ENCODE results near the gene CALCR.
"Not testable (repeated sequence)": the region's sequence is repeated elsewhere in the genome, so short reads cannot be mapped to it uniquely, and the experiment has no call there.

The CALCR gene

DNA sequence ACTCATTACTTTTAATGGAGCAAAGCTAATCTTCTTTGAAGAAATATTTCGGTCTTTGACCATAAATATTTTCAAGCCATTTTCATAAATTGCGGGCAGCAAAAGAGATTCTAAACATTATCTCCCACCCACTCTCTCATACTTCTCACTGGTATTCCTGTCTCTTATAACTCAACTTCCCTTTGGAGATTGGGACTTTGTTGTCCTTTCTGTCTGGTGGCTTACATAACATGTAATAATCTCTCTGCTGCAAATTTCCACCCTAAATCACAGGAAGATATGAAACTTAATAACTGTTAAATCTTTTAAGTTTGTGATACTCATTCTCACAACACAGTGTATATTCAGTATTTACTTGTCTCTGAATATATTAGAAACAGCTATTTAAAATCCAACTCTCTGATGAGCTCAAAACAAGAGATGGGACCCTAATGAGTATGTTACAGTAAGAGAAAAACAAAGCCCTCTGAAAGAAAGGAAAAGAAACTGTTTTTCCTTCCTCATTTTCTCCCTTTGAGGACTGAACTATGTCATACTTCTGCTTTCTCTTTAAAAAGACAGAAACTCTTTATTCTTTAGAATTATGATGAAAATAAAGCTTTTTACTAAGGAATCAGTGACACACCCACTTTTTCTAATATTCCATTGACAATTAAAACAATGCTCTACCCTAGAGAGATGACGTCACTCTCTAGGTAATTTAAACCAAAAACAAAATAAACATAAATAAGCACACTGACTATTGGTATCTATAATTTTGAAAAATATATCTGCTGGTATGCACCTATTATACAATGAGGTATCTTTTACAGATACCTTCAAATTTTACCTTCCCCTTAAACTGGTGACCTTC lies 14.7 kb downstream of the CALCR start:
- no peak for DNase-seq

DNA sequence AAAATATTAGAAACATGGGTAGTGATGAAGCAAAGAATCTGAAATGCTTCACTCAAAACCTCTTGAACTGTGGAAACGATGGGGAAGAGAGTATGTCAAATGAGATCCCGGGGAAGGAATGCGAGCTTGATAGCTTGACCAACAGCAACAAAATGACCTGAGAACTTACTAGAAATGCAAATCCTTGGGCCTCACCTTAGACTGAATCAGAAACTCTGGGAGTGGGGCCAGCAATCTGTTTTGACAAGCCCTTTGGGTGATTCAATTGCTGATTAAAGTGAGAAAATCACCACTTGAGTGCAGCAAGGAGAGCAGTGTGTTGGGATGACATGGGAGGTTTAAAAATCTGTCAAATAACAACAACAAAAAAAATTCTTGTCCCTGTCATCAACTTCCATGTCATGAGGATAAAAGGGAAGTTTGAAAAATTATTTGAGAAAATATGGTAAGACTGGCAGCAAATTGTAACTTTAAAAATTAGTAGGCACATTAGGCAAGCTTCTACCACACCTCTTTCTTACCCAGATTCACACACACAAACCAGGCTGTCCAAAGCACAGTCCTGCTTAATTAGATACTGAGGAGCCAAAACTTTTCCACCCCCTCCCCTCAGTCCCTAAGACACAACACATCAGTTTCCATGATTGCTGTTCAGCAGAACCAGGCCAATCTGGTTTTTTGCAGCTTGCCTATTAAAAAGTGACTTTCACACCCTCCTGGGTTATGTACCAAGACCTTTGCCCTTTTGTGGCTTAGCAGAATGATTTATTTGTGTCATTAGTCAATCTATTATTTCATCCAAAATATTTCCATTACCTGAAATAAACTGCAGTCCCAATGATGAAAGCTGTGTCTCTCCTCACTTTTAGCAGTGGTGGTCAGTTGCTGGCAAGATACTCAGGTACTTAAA lies 15.6 kb downstream of the CALCR start:
- no peak for DNase-seq

GRCh38 chr7:93551931-93552330 lies 22.6 kb downstream of the CALCR start:
- no peak for DNase-seq

- DNase-seq, result peak in 1 of 2 experiments; percentile 43
Measured at GRCh38 chr7:93551063-93551895, 23.2 kb downstream of the CALCR start.

- DNase-seq, result no peak
Measured at GRCh38 chr7:93547716-93548115, 26.8 kb downstream of the CALCR start.

DNA sequence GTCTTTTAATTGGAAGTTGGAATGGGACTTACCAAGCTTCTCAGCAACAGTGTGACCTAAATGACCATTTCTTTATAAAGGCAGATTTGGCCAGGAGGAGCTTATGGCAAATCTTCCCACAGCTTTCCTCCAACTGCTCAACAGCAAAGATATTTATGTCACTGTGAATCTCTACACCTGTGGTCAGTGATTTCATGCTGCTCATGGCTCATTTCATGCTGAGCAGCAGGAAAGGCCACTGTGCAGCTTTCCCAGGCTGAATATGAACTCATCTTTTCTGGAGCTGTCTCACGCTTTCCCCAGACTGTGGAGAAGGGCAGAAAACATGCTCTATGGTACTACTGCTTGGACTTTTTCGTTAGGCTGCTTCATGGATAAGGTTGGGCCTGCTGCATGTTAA lies 29.8 kb downstream of the CALCR start:
- DNase-seq, result no peak

DNA sequence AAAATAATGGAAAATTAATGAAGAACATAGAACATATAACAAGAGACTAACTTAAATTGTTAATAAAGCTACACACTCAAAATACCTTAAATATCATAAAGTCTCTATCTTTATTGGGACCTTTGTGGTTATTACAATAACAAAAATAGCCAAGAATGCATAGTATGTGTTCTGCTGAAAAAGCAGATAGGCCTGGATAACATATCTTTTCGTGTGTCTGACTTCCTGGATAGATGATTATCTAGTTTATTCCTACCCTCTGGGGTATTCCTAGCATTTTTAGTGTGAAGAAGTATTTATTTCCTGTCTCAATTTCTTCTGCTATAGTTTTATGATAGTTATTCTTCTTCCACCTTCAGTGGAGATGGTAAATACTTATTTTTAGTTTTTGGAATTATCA lies 36.5 kb downstream of the CALCR start:
- no peak for DNase-seq

DNA sequence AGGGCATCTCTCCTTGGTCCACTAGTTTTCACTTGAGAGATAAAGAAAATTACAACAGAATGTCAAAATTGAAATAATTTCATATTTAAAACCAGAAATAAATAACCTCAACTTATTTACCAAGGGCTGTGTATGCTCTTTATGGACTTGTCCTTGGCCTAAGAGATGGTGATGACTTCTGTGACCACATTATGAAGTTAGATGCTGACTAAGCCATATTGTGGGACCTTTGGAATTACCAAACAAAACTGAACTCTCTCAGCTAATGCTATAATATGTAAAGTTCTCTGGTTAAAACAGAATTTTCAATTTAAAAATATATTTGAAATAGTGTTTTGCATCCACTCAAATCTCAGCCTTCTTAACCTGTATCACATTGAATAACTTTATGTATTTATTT lies 38.9 kb downstream of the CALCR start:
- DNase-seq, result no peak

GRCh38 chr7:93530701-93531100 lies 43.8 kb downstream of the CALCR start:
- peak in 1 of 2 experiments; percentile 16 for DNase-seq

GRCh38 chr7:93516834-93517233 lies 57.7 kb downstream of the CALCR start:
- DNase-seq, result no peak

DNA sequence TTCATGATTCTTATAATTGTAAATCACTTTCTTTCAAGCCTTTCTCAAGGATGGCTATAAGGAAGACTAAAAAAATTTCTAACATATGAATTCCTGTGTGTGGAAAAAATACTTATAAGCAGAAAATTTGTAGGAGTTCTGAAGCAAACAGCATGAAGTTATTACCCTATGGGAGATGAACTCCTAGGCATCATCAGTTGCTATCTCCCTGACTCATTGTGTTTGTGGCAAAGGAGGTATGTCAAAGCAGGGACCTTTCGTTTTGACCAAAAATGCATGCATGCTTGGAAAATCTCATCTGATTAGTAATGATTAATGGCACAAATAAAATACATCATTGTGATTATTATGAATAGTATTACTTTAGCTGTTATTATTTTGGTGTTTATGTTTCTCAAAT lies 59.4 kb downstream of the CALCR start:
- DNase-seq, result no peak

DNA sequence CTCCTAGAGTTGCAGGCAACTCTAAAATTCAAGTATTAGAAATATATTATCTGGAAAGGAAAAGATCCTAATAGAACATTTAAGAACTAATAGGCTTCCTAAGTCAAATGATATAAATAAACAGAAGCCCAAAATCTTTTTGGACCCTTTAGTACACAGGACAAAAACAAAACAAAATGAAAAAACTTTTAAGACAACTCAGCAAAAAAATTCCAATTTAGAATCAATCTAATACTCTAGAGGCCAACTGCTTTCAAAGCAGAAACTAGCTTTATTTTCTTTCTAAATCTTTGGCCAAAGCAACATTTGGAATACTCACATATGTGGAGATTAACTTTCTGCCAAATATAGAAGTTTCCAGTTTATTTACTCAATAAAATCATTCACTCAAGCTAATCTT lies 65.2 kb downstream of the CALCR start:
- no peak for DNase-seq

DNA sequence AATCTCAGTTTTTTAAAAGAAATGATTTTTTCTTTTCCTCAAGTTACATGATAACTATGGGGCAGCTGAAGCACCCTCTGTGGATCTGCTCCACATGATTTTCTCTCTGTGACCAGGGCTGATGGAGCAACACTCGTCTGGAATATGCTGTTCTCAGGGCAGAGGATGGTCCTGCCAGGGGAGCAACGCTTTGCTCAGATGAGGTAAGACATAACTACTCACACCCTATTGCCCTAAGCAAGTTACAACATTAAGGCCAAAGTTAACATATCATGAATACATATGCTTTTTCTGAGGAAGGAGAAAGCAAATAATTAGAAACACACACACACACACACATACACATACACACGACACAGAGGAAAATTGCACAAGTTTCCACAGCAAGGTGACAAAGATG lies 71.4 kb downstream of the CALCR start:
- no peak for DNase-seq

DNA sequence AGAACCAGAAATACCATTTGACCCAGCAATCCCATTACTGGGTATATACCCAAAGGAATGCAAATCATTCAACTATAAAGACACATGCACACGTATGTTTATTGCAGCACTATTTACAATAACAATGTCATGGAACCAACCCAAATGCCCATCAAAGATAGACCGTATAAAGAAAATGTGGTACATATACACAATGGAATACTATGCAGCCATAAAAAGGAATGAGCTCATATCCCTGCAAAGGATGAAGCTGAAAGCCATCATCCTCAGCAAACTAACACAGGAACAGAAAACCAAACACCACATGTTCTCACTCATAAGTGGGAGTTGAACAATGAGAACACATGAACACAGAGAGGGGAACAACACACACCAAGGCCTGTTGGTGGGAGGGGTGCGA lies 82.7 kb downstream of the CALCR start:
- DNase-seq, result not testable (repeated sequence)

- DNase-seq, result no peak
Measured at GRCh38 chr7:93476491-93477344, 97.8 kb downstream of the CALCR start.

- no peak for DNase-seq
Measured at GRCh38 chr7:93475811-93476210, 98.7 kb downstream of the CALCR start.

DNA sequence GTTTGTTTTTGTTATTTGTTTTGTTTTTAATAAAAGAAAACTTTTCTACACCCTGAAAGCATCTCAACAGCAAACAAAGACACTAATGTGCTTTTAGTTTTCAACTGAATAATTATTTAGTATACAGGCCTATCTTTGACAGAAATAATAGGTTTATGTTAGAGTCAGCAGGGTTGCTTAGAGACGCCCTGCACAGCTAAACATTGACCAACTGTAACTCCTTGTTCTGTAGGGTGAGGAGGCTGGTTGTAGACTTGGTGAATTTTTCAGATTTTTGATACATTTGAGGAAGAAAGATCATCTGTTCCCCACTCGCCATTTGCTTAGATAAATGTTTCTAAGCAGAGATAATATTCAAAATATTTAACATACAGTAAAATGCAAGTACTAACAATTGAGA lies 103.1 kb downstream of the CALCR start:
- no peak for DNase-seq

- no peak for DNase-seq
Measured at GRCh38 chr7:93463764-93464163, 110.8 kb downstream of the CALCR start.

DNA sequence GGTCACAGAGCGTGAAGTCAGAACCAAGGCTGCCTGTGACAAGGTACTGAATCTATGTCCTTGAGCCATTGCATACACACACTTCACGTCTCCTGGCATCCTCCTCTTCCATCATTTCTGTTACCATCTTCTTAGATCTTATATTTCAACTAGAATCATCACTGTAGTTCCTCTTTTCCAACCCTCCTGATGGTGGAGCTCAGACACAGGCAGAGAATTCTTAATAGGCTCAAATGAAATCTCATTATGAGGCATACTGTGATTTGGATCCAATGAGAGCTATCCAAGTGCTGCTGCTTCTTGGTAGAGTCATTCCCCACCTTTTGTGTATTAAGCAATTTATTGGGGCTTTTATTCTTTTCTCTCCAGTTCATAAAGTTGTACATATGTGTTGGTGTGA lies 113.2 kb downstream of the CALCR start:
- DNase-seq, result no peak

- DNase-seq, result no peak
Measured at GRCh38 chr7:93453262-93453661, 121.3 kb downstream of the CALCR start.

DNA sequence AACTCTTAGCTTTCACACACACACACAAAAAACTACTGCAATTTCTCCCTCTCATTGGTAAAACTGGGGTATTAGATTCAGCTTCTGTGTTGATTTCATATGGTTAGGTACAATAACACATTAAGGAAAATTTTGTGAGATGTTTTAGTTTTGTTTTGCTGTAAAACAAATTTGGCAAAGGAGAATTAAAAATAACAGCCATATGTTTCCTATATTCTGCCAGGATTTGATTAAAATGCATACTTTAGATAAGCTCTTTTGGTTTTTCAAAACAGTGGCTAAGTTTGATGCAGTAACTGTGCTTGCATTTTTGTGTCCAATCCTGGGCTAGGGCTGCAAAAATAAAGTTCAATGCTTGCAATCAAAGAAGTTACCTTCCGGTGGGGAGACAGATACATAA lies 126.3 kb downstream of the CALCR start:
- DNase-seq, result no peak

DNA sequence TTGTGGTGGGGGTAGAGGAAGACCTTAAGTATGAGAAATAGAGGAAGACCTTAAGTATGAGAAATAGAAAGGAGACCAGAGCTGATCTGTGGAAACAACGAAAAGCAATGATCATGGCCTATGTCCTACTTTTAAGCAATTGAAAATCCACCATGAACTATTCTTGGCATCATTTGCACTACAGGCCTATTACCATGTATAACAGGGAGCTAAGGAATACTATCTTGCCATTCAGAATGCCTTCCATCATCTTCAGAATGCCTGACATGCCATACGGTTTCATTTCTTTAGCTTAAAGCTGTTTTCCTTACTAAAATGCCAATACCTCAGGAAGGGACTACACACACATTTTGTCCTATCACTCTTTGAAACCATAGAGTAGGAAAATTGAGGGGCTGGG lies 127.0 kb downstream of the CALCR start:
- DNase-seq, result no peak
